HepG2 (cell line): ENCODE results near the gene SH3YL1. TPM values are rescaled to one million over a fixed set of nuclear protein-coding genes. Genes with fewer than 3 reads are reported as not detected.

Experiments used
- ATAC-seq: fragments of 200-7000 bp; cut with Tn5 transposase; 3 replicates; pipeline ENCODE4 v1.9.1; 2020; ENCODE audit warnings: mild to moderate bottlenecking, moderate library complexity
- BruUV-seq: library from RNA; stranded (reverse); fragments of 400-500 nt; replicated peaks from 2 replicates; lab custom pipeline; 2021; lab: Mats Ljungman, UMichigan
- CTCF ChIA-PET: fragments of 300-600 bp; formaldehyde crosslinking; extraction: SDS; loops from one replicate; lab custom pipeline; 2021; ENCODE audit warnings: low total read pairs, inconsistent platforms, low intra/inter-chr PET ratio; lab: Yijun Ruan, JAX
- POLR2A ChIA-PET: fragments of 350-600 bp; sonication (Branson Sonifier 250); formaldehyde crosslinking; loops from one replicate; lab custom pipeline; 2020; ENCODE audit warnings: antibody characterized with exemption, inconsistent platforms; lab: Yijun Ruan, JAX
- DNase-seq: peaks from one replicate; pipeline ENCODE4 v3.0.0-alpha.2; 2015; ENCODE audit warnings: low spot score
- FAIRE-seq: peaks from 3 replicates; lab custom pipeline; 2011; peaks lifted over from hg19 to GRCh38; lab: Jason Lieb, UNC
- H2AFZ ChIP-seq: one replicate; pipeline ENCODE4 v1.6.1; 2011; ENCODE audit warnings: low read length, inconsistent platforms
- H3K27ac ChIP-seq: fragments of 300-600 bp; 3 replicates; pipeline ENCODE4 v1.8.0; 2011; ENCODE audit warnings: mixed run types, mild to moderate bottlenecking, mixed read lengths, low read length, inconsistent platforms; ENCODE audit not compliant: insufficient read depth; ENCODE audit errors: extremely low read length
- H3K27me3 ChIP-seq, 2 experiments: fragments of 200-600 bp in 1 of 2; 2 replicates in 1 of 2; 3 replicates in 1 of 2; pipeline versions ENCODE4 v1.6.0 to v1.8.0; 2011; ENCODE audit warnings: low read length in 2 of 2, mild to moderate bottlenecking in 2 of 2, moderate library complexity in 2 of 2, inconsistent platforms in 1 of 2; ENCODE audit not compliant: insufficient read depth in 2 of 2, control insufficient read depth in 1 of 2
- H3K36me3 ChIP-seq, 2 experiments: fragments of 200-600 bp in 1 of 2; replicated peaks in 1 of 2; 2 replicates in 1 of 2; 3 replicates in 1 of 2; pipeline versions ENCODE4 v1.5.1 to v1.8.0; 2011; ENCODE audit warnings: low read length in 2 of 2, inconsistent platforms in 1 of 2; ENCODE audit not compliant: insufficient read depth in 2 of 2, control insufficient read depth in 1 of 2
- H3K4me1 ChIP-seq: 2 replicates; pipeline ENCODE4 v1.5.1; 2012; ENCODE audit warnings: low read length, inconsistent platforms; ENCODE audit not compliant: insufficient read depth
- H3K4me2 ChIP-seq: 2 replicates; pipeline ENCODE4 v1.6.0; 2011; ENCODE audit warnings: low read depth, low read length, inconsistent platforms
- H3K4me3 ChIP-seq, 3 experiments: fragments of 200-600 bp in 1 of 3; sonication (generic), shearing (Covaris generic) in 1 of 3; replicated peaks in 1 of 3; 2 replicates each; pipeline ENCODE4 v1.5.1; 2011 to 2016; ENCODE audit warnings: low read length in 3 of 3, inconsistent platforms in 2 of 3, low read depth in 2 of 3, mild to moderate bottlenecking in 2 of 3, control low read depth in 1 of 3, mixed read lengths in 1 of 3; ENCODE audit not compliant: insufficient read depth in 1 of 3
- H3K79me2 ChIP-seq: one replicate; pipeline ENCODE4 v1.6.1; 2011; ENCODE audit warnings: low read length, inconsistent platforms; ENCODE audit not compliant: insufficient read depth
- H3K9ac ChIP-seq: 2 replicates; pipeline ENCODE4 v1.6.0; 2011; ENCODE audit warnings: mild to moderate bottlenecking, low read depth, low read length, inconsistent platforms; ENCODE audit not compliant: insufficient read depth
- H3K9me3 ChIP-seq: 2 replicates; pipeline ENCODE4 v1.5.1; 2012; ENCODE audit warnings: mild to moderate bottlenecking, low read length
- H4K20me1 ChIP-seq: 2 replicates; pipeline ENCODE4 v1.6.0; 2011; ENCODE audit warnings: inconsistent platforms, mild to moderate bottlenecking, low read length, moderate library complexity; ENCODE audit not compliant: insufficient read depth
- BRD4 ChIP-seq: sonication (generic); formaldehyde crosslinking; IDR thresholded peaks from 2 replicates; pipeline ENCODE4 v1.4.0; 2020; ENCODE audit warnings: missing genetic modification reagents
- GLI4 ChIP-seq: sonication (generic); formaldehyde crosslinking; IDR thresholded peaks from 2 replicates; pipeline ENCODE4 v1.5.1; 2020; ENCODE audit warnings: missing genetic modification reagents, mild to moderate bottlenecking, moderate library complexity, borderline replicate concordance
- HOXA3 ChIP-seq: sonication (generic); formaldehyde crosslinking; IDR thresholded peaks from 2 replicates; pipeline ENCODE4 v1.5.0; 2020; ENCODE audit warnings: missing genetic modification reagents
- IRF9 ChIP-seq: sonication (generic); formaldehyde crosslinking; IDR thresholded peaks from 2 replicates; pipeline ENCODE4 v1.8.0; 2022; ENCODE audit warnings: missing genetic modification reagents, mild to moderate bottlenecking, borderline replicate concordance
- NFKB2 ChIP-seq: sonication (generic); formaldehyde crosslinking; IDR thresholded peaks from 2 replicates; pipeline ENCODE4 v1.4.0; 2020; ENCODE audit warnings: missing genetic modification reagents, borderline replicate concordance
- NRL ChIP-seq: sonication (generic); formaldehyde crosslinking; IDR thresholded peaks from 2 replicates; pipeline ENCODE4 v1.5.0; 2020; ENCODE audit warnings: missing genetic modification reagents, mild to moderate bottlenecking, moderate library complexity, borderline replicate concordance
- PRPF4 ChIP-seq: fragments of 200-400 bp; formaldehyde crosslinking; IDR thresholded peaks from 2 replicates; pipeline ENCODE4 v1.6.1; 2016; ENCODE audit warnings: low read length, low read depth; ENCODE audit not compliant: poor library complexity, severe bottlenecking
- RARG ChIP-seq: sonication (generic); formaldehyde crosslinking; IDR thresholded peaks from 2 replicates; pipeline ENCODE4 v1.4.0; 2020; ENCODE audit warnings: low read depth, mild to moderate bottlenecking, missing genetic modification reagents
- ZBTB4 ChIP-seq: sonication (generic); formaldehyde crosslinking; IDR thresholded peaks from 2 replicates; pipeline ENCODE4 v1.4.0; 2020; ENCODE audit warnings: missing genetic modification reagents, mild to moderate bottlenecking, borderline replicate concordance
- ZHX1 ChIP-seq: sonication (generic); formaldehyde crosslinking; IDR thresholded peaks from 2 replicates; pipeline ENCODE4 v1.8.1; 2022; ENCODE audit warnings: low read depth, mild to moderate bottlenecking, missing genetic modification reagents
- ZNF224 ChIP-seq: sonication (generic); formaldehyde crosslinking; IDR thresholded peaks from 2 replicates; pipeline ENCODE4 v1.5.0; 2020; ENCODE audit warnings: mild to moderate bottlenecking, missing genetic modification reagents
- ZNF790 ChIP-seq: sonication (generic); formaldehyde crosslinking; IDR thresholded peaks from 2 replicates; pipeline ENCODE4 v1.8.0; 2022; ENCODE audit warnings: missing genetic modification reagents, mild to moderate bottlenecking, borderline replicate concordance
- WGBS: methylation state at CpG from one replicate; pipeline ENCODE4 v1.1.6; 2017; ENCODE audit warnings: low lambda C conversion rate; 5-methylcytosine and 5-hydroxymethylcytosine counted together
- in situ Hi-C: cut with HindIII; loops from 2 replicates; pipeline ENCODE4 v1.10.0; 2017; ENCODE audit warnings: low pct_unique_long_range_greater_than_20kb; ENCODE audit not compliant: extremely low pct_ligation_motif_present
- intact Hi-C: fragments of 100-400 bp; cut with micrococcal nuclease; formaldehyde crosslinking; loops from one replicate; pipeline ENCODE4 v1.10.0; 2022; ENCODE audit not compliant: unreplicated experiment
- polyA plus RNA-seq, 8 experiments: library from polyadenylated mRNA; depleted of rRNA in 3 of 8; stranded (reverse) in 7 of 8; unstranded in 1 of 8; fragments of >200 nt; fragmentation: Illumina TruSeq in 4 of 8; extraction: Trizol in 4 of 8; gene quantifications; 2 replicates each; pipeline versions ENCODE4 v1.2.1 to v1.2.3, GENCODE V29; 2011 to 2016; ENCODE audit warnings: low read depth in 4 of 8, missing spikeins in 1 of 8, mixed read lengths in 1 of 8; ENCODE audit not compliant: insufficient read depth in 1 of 8
- total RNA-seq, 5 experiments: library from RNA; depleted of rRNA; stranded (reverse); fragments of >200 nt; fragmentation: Illumina TruSeq; extraction: Trizol; gene quantifications; 2 replicates each; pipeline ENCODE4 v1.2.3, GENCODE V29; 2016; ENCODE audit warnings: low read depth in 1 of 5
- TF ChIP-seq, protein P1 (sequence below): sonication (generic); formaldehyde crosslinking; IDR thresholded peaks from 2 replicates; pipeline ENCODE4 v1.5.0; 2020; ENCODE audit warnings: mild to moderate bottlenecking, missing genetic modification reagents, moderate library complexity

Gene SH3YL1
- total and polyA plus RNA-seq, 2 of the 13 experiments (the other 11 are each of a cell fraction or from before 2014, with no cell fraction given) = 13.0 to 48.2 TPM

DNA sequence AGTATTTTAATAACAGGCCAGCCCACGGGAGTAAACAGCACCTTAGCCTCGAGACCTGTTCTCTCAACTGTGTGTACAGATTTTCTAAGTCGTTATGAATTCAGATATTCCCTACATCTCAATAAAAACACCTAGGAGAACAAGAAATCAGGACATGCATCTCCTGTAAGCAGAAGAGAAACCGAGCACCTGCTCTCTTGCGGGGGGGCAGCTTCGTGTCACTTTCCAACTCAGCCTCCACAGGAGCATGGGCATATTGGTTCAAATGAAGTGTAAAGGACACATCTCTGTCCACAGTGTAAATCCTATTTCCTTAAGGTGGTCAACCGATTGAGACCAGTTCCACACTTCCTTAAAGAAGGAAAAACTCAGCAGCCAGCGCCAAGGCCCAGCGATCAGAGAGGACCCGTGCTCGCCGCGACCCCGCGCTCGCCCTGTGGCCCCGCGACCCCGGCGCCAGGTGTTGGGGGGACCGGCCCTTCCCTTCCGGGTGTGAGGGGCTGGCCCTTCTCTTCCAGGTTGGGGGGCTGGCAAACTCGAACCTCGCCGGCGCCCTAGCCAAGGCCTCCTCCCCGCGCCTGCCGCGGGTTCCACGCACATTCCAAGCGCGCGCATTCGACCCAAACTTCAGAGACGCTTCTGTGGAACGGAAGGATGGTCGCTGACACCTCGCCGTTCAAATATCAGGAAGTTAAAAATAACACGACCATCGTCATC, 652 bp downstream of the SH3YL1 start:
- WGBS = 83% methylated on average over 41 of the region's 42 CpGs
- Histone ChIP-seq H3K36me3 (no peaks in the 10 kb centered on the region; a peak in 1 of 5 replicates), H3K9me3 (no peaks in the 10 kb centered on the region), H3K4me1 (peaks cover 83% of the 10 kb centered on the region), H3K9ac (peak overlapping the region; percentile 61), H4K20me1 (peaks cover 25% of the 10 kb centered on the region), H3K4me2 (peak overlapping the region; percentile 98), H3K27ac (peak overlapping the region; percentile 84), H3K27me3 (peaks cover 0 to 5% of the 10 kb centered on the region in 2 experiments; a peak in 1 of 5 replicates), H3K79me2 (peaks cover 39% of the 10 kb centered on the region), H3K4me3 (peak overlapping the region; percentile 0 to 99 (median 22); a peak in 3 of 6 replicates), H2AFZ (no peak overlapping the region)
- in situ Hi-C loops (no loop called here), intact Hi-C loops (no loop called here)
- no TSS peak for BruUV-seq
- FAIRE-seq (no peak), ATAC-seq (no peak), DNase-seq (no peak)
- ChIA-PET POLR2A (interaction anchor here (2.0 to 11.0 kb wide), 4 partner anchors 15 to 87 kb away, joined by 4 to 156 read pairs (median 12); partner anchors contain the start of gene ALKAL2), CTCF (no interaction called here)
- TF ChIP-seq HOXA3 (CRISPR knock-in tag) (peak; percentile 61), ZHX1 (CRISPR knock-in tag) (peak; percentile 66; the same call in 1 of the 2 replicates), ZBTB4 (peak; percentile 64; the same call in 1 of the 2 replicates), NRL (CRISPR knock-in tag) (no peak), RARG (CRISPR knock-in tag) (no peak), NFKB2 (CRISPR knock-in tag) (peak; percentile 36; the same call in 1 of the 2 replicates), GLI4 (CRISPR knock-in tag) (0 out of 2 replicates have a peak, but pooled peaks have one; percentile 16), IRF9 (CRISPR knock-in tag) (0 out of 2 replicates have a peak, but pooled peaks have one; percentile 9), ZNF790 (CRISPR knock-in tag) (no peak), ZNF224 (no peak), BRD4 (CRISPR knock-in tag) (0 out of 2 replicates have a peak, but pooled peaks have one; percentile 32), PRPF4 (peak; percentile 85)
- TF ChIP-seq, protein P1, sequence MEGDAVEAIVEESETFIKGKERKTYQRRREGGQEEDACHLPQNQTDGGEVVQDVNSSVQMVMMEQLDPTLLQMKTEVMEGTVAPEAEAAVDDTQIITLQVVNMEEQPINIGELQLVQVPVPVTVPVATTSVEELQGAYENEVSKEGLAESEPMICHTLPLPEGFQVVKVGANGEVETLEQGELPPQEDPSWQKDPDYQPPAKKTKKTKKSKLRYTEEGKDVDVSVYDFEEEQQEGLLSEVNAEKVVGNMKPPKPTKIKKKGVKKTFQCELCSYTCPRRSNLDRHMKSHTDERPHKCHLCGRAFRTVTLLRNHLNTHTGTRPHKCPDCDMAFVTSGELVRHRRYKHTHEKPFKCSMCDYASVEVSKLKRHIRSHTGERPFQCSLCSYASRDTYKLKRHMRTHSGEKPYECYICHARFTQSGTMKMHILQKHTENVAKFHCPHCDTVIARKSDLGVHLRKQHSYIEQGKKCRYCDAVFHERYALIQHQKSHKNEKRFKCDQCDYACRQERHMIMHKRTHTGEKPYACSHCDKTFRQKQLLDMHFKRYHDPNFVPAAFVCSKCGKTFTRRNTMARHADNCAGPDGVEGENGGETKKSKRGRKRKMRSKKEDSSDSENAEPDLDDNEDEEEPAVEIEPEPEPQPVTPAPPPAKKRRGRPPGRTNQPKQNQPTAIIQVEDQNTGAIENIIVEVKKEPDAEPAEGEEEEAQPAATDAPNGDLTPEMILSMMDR = 0 out of 2 replicates have a peak, but pooled peaks have one; percentile 6
